IgD-negative memory B cell (primary cell): ENCODE results near the gene PACS1. TPM values are rescaled to one million over a fixed set of nuclear protein-coding genes. Genes with fewer than 3 reads are reported as not detected.
A peak's percentile ranks its signal among the peaks of the same experiment; 100 is the strongest.
"Not testable (repeated sequence)": the region's sequence is repeated elsewhere in the genome, so short reads cannot be mapped to it uniquely, and the experiment has no call there.

ENCODE experiments used
- H3K27ac Mint-ChIP-seq, 3 donors: one replicate each; pipeline ENCODE4 v1.8.0; 2020 to 2022; ENCODE audit warnings: mild to moderate bottlenecking in 3 of 3, mixed read lengths in 3 of 3, moderate library complexity in 1 of 3
- H3K27me3 Mint-ChIP-seq: one replicate; pipeline ENCODE4 v1.8.0; 2021; ENCODE audit warnings: mixed read lengths
- H3K36me3 Mint-ChIP-seq: one replicate; pipeline ENCODE4 v1.8.0; 2020; ENCODE audit warnings: mild to moderate bottlenecking, mixed read lengths
- H3K4me1 Mint-ChIP-seq, 3 donors: one replicate each; pipeline ENCODE4 v1.8.0; 2020 to 2022; ENCODE audit warnings: mixed read lengths in 3 of 3, mild to moderate bottlenecking in 1 of 3
- H3K4me3 Mint-ChIP-seq, 4 donors: one replicate each; pipeline ENCODE4 v1.8.0; 2020 to 2022; ENCODE audit warnings: mild to moderate bottlenecking in 4 of 4, mixed read lengths in 4 of 4, moderate library complexity in 3 of 4
- H3K9me3 Mint-ChIP-seq, 3 donors: one replicate each; pipeline ENCODE4 v1.8.0; 2020 to 2021; ENCODE audit warnings: mixed read lengths in 3 of 3, mild to moderate bottlenecking in 1 of 3
- polyA plus RNA-seq: library from polyadenylated mRNA; unstranded; fragments of 300-500 nt; fragmentation: Illumina TruSeq; gene quantifications from one replicate; pipeline ENCODE4 v1.2.3, GENCODE V29; 2021

Gene PACS1
- polyA plus RNA-seq, 1 donor from 2014 or later = 72.9 TPM

DNA sequence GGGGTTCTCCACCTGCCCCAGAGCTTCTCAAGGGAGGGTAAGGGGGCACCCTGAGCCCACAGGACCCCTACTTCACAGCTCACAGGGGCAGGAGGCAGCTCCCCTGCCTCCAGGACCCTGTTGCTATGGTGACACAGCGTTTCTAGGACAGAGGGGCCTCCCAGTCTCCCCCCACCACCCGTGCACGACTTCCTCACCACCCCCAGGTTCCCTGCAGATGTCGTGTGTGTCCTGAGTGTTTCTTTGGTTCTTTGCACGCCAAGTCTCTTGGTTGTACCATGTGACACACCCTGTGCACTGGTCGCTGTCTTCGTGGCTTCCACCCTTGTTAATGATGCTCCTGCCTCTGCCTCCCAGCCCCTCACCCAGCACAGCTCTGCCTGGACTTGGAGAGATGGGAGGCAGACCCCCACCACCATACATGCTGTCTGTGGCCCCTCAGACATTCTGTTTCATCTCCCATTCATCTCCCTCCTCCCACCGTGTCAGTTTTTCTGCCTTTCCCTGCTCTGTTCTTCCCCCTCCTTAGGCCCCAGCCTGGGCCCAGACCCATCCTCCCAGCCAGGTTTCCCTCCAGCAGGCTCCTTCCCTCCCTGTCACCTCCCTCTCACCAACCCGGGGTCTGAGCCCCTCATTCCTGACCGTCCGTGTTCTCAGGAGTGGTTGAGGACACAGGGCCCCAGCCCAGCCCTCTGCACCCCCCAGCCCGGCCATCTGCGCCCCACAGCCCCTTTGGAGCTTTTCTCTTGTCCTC, 173.9 kb downstream of the PACS1 start:
- H3K27me3 Mint-ChIP-seq = no peaks in the 10 kb centered on the region
- peak overlapping the region in 1 of 3 donors; percentile 21 for H3K27ac Mint-ChIP-seq
- no peaks in the 10 kb centered on the region for H3K36me3 Mint-ChIP-seq
- peaks cover 0 to 9% (median 1%) of the 10 kb centered on the region in 3 donors for H3K4me1 Mint-ChIP-seq
- H3K9me3 Mint-ChIP-seq = no peaks in the 10 kb centered on the region
- H3K4me3 Mint-ChIP-seq = no peak overlapping the region

DNA sequence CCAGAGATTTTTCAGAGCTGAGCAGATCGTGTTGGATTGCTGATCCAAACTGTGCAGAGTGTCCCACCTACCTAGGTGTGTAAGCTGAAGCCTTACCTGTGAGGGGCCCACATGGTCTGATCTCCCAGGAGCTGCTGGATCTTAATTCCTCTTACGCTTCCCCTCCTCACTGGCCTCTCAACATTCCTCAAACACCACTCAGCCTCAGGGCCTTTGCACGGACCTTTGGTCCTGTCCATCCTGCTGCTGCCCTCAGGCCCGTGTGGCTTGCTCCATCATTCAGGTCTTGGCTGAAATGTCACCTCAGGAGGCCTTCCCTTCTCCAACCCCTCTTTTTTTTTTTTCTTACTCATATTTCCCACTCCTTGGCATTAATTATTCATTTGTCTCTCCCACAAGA, 177.2 kb downstream of the PACS1 start:
- no peaks in the 10 kb centered on the region for H3K9me3 Mint-ChIP-seq
- H3K4me1 Mint-ChIP-seq = peaks cover 2 to 9% (median 3%) of the 10 kb centered on the region in 3 donors
- no peaks in the 10 kb centered on the region for H3K36me3 Mint-ChIP-seq
- peak overlapping the region in 1 of 4 donors; percentile 58 for H3K4me3 Mint-ChIP-seq
- peak overlapping the region in 2 of 3 donors; percentile 22 to 58 for H3K27ac Mint-ChIP-seq
- H3K27me3 Mint-ChIP-seq = no peaks in the 10 kb centered on the region

DNA sequence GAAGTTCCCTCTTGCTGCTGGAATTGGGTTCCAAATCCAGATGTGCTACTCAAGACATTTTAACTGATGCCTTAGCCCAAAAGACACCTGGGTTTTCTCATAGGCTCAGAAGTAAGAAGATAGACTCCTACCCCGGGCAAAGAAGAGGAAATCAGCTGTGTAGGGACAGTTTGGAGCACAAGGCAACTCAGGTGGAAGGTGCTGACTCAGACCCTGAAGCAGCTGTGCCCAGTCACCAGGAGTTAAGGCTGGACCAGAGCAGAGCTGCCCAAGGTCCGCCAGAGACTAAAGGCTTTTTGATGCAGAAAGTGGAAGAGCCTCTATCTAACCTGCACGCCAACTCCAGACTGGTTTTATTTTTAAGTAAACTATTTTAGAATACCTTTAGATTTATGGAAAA, 177.7 kb downstream of the PACS1 start:
- peaks cover 2 to 9% (median 3%) of the 10 kb centered on the region in 3 donors for H3K4me1 Mint-ChIP-seq
- peak overlapping the region in 1 of 3 donors; percentile 58 for H3K27ac Mint-ChIP-seq
- peak overlapping the region in 1 of 4 donors; percentile 58 for H3K4me3 Mint-ChIP-seq
- no peaks in the 10 kb centered on the region for H3K36me3 Mint-ChIP-seq
- H3K27me3 Mint-ChIP-seq = no peaks in the 10 kb centered on the region
- H3K9me3 Mint-ChIP-seq = no peaks in the 10 kb centered on the region

DNA sequence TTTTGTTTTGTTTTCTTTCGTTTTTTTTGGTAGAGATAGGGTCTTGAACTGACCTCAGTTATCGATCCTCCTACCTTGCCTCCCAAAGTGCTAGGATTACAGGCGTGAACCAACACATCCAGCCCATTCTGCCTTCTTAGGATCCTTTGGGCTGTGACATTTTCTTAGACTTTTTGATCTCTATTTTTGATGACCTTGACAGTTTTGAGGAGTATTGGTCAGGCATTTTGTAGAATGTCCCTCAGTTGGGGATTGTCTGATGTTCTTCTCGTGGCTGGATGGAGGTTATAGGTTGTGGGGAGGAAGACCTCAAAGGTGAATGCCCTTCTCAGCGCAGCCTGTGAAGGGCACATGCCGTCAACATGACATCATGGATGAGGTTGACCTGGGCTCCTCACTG, 178.8 kb downstream of the PACS1 start:
- Mint-ChIP-seq H3K27me3 (no peaks in the 10 kb centered on the region), H3K9me3 (no peaks in the 10 kb centered on the region), H3K36me3 (no peaks in the 10 kb centered on the region), H3K27ac (peak overlapping the region in 1 of 3 donors; percentile 74), H3K4me3 (peak overlapping the region in 1 of 4 donors; percentile 31), H3K4me1 (peaks cover 3 to 9% (median 5%) of the 10 kb centered on the region in 3 donors)

DNA sequence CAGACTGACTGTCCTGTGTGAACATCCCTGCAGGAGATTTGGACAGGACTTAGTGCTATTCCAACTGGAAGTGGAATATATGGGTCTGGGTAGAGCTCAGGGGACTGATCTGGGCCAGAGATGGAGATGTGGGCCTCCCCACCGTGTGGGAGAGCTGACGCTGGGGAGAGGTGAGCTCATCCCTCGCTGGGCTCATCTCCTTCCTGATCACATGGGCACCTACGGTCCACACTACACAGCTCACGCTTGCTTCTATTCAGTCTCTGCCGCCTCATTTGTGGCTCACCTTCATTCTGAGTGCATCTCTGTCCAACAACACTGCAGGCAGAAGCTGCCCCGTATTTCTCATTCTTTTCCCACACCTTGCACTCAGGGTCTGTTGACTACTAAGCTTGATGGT, 181.7 kb downstream of the PACS1 start:
- H3K9me3 Mint-ChIP-seq = no peaks in the 10 kb centered on the region

DNA sequence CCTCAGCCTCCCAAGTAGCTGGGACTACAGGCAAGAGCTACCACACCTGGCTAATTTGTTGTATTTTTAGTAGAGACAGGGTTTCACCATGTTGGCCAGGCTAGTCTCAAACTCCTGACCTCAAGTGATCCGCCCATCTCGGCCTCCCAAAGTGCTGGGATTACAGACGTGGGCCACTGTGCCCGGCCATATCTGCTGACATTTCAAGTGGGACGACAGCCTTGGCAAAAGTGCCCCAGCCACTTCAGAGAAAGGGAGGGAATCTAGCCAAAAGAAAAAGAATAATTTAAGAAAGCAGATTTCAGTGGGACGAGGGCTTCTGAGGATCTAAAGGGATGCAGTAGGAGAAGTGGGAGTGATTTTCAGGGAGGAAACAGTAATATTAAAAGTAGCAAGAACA, 183.0 kb downstream of the PACS1 start:
- H3K4me3 Mint-ChIP-seq = peak overlapping the region in 1 of 4 donors; percentile 57
- H3K9me3 Mint-ChIP-seq = not testable (repeated sequence)

More for the DNA sequence above, 181.7 kb downstream of the PACS1 start:
- peak overlapping the region in 1 of 4 donors; percentile 77 for H3K4me3 Mint-ChIP-seq
- H3K27me3 Mint-ChIP-seq = no peaks in the 10 kb centered on the region
- H3K36me3 Mint-ChIP-seq = no peaks in the 10 kb centered on the region
- H3K4me1 Mint-ChIP-seq = peaks cover 9 to 11% (median 11%) of the 10 kb centered on the region in 3 donors
- peak overlapping the region in 2 of 3 donors; percentile 63 to 73 for H3K27ac Mint-ChIP-seq

DNA sequence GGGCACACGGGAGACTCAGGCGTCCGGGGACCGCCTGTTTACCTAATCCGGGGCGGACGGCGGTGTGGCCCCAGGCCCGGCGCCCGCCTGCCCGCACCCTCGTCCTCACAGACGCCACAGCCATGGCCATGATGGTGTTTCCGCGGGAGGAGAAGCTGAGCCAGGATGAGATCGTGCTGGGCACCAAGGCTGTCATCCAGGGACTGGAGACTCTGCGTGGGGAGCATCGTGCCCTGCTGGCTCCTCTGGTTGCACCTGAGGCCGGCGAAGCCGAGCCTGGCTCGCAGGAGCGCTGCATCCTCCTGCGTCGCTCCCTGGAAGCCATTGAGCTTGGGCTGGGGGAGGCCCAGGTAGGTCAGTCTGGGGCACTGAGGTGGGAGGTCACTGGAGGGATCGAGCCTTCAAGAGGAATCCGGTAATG, 188.4 kb downstream of the PACS1 start:
- Mint-ChIP-seq H3K27me3 (no peaks in the 10 kb centered on the region), H3K9me3 (no peaks in the 10 kb centered on the region), H3K36me3 (no peaks in the 10 kb centered on the region), H3K27ac (peak overlapping the region; percentile 82 to 95 (median 86)), H3K4me1 (peaks cover 12 to 18% (median 13%) of the 10 kb centered on the region in 3 donors), H3K4me3 (peak overlapping the region; percentile 95 to 96 (median 95))

More for the DNA sequence above, 183.0 kb downstream of the PACS1 start:
- H3K27me3 Mint-ChIP-seq, H3K36me3 Mint-ChIP-seq: not testable (repeated sequence)
- Mint-ChIP-seq H3K4me1 (peaks cover 5 to 14% (median 11%) of the 10 kb centered on the region in 3 donors), H3K27ac (peak overlapping the region; percentile 59 to 85 (median 68))

DNA sequence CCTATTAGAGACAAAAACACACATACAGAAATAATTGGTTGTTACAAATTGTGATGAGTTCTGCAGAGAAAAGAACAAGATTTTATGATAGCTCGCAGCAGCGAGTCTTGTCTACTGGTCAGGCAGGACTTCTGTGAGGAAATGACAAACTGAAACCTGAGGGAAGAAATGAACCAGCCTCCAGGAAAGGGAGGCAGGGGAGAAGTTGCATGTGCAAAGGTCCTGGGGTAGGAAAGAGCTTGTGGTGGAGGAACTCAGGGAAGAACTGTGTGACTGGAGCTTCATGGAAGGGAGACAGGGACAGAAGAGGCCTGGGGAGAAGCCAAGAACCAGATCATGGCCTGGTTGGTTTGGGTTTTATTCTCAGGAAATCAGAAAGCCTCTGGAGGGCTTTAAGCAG, 189.2 kb downstream of the PACS1 start:
- Mint-ChIP-seq H3K27me3 (no peaks in the 10 kb centered on the region), H3K4me1 (peaks cover 12 to 18% (median 13%) of the 10 kb centered on the region in 3 donors), H3K4me3 (peak overlapping the region in 2 of 4 donors; percentile 76 to 95), H3K9me3 (no peaks in the 10 kb centered on the region), H3K36me3 (no peaks in the 10 kb centered on the region), H3K27ac (peak overlapping the region in 2 of 3 donors; percentile 89 to 95)

DNA sequence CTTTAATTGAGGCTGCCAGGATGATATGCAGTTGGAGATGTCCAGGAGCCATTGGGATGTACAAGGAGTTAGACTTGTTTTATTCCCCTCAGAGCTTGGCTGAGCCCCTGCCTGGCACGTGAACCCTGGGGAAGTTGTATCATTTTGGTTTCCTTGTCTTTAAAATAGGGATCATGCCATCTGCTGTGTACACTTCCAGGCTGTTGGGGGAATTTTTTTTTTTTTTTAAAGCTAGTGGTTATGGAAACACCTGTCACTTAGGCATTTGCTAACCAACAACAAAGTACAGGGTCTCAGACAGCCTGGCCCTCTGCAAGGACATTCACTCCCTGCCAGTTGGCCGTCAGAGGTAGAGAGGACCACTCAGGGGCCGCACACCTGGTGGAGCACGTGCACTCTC, 189.9 kb downstream of the PACS1 start:
- Mint-ChIP-seq H3K4me3 (peak overlapping the region in 2 of 4 donors; percentile 20 to 95), H3K36me3 (no peaks in the 10 kb centered on the region), H3K4me1 (peaks cover 12 to 20% (median 13%) of the 10 kb centered on the region in 3 donors), H3K27ac (peak overlapping the region in 2 of 3 donors; percentile 89 to 95), H3K9me3 (no peaks in the 10 kb centered on the region), H3K27me3 (no peaks in the 10 kb centered on the region)

DNA sequence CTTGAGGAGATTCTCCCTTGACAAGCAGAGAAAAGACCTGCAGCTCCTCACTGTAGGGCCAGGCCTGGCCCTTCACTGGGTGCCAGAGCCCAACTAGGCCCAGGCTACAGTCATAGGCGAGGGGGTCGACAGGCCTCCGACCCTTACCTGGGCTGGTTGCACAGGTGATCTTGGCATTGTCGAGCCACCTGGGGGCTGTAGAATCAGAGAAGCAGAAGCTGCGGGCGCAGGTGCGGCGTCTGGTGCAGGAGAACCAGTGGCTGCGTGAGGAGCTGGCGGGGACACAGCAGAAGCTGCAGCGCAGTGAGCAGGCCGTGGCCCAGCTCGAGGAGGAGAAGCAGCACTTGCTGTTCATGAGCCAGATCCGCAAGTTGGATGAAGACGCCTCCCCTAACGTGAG, 191.5 kb downstream of the PACS1 start:
- Mint-ChIP-seq H3K36me3 (no peaks in the 10 kb centered on the region), H3K27me3 (no peaks in the 10 kb centered on the region), H3K27ac (peak overlapping the region in 2 of 3 donors; percentile 9 to 80), H3K9me3 (no peaks in the 10 kb centered on the region), H3K4me3 (peak overlapping the region in 1 of 4 donors; percentile 29), H3K4me1 (peaks cover 10 to 17% (median 12%) of the 10 kb centered on the region in 3 donors)

DNA sequence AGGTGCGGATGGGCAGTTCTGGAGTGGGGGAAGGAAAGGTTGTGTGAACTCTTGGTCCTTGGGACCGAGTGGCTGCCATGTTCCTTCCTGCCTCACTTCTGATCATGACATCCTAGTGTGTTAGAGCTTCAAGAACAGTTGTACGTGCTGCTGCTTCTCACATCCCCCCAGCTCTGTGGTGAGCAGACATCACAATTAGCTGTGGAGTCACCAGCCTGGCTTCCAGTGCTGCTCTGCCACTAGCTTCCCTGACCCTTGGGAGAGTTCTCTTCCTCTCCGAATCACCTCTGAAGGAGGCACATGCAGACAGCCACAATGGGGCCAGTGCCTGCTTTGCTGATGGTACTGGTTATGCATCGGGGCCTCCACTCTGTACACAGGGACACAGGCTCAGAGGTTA, 192.1 kb downstream of the PACS1 start:
- peak overlapping the region in 1 of 3 donors; percentile 80 for H3K27ac Mint-ChIP-seq
- H3K4me3 Mint-ChIP-seq = peak overlapping the region in 2 of 4 donors; percentile 30 to 62
- no peaks in the 10 kb centered on the region for H3K36me3 Mint-ChIP-seq
- H3K9me3 Mint-ChIP-seq = no peaks in the 10 kb centered on the region
- no peaks in the 10 kb centered on the region for H3K27me3 Mint-ChIP-seq
- peaks cover 7 to 14% (median 8%) of the 10 kb centered on the region in 3 donors for H3K4me1 Mint-ChIP-seq

DNA sequence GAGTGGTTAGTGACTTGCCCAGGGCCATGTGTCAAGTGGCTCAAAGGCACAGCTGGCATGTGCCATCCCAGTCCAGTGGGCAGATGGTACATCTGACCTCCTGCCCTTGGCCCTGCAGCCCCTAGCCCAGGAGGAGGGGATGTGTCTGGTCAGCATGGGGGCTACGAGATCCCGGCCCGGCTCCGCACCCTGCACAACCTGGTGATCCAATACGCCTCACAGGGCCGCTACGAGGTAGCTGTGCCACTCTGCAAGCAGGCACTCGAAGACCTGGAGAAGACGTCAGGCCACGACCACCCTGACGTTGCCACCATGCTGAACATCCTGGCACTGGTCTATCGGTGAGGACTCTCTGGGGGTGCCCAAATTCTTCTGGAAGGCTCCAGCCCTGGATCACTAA, 192.6 kb downstream of the PACS1 start:
- H3K4me1 Mint-ChIP-seq = peaks cover 7 to 16% (median 10%) of the 10 kb centered on the region in 3 donors
- H3K27ac Mint-ChIP-seq = peak overlapping the region in 1 of 3 donors; percentile 56
- H3K9me3 Mint-ChIP-seq = no peaks in the 10 kb centered on the region
- no peaks in the 10 kb centered on the region for H3K36me3 Mint-ChIP-seq
- peak overlapping the region in 1 of 4 donors; percentile 62 for H3K4me3 Mint-ChIP-seq
- H3K27me3 Mint-ChIP-seq = no peaks in the 10 kb centered on the region

DNA sequence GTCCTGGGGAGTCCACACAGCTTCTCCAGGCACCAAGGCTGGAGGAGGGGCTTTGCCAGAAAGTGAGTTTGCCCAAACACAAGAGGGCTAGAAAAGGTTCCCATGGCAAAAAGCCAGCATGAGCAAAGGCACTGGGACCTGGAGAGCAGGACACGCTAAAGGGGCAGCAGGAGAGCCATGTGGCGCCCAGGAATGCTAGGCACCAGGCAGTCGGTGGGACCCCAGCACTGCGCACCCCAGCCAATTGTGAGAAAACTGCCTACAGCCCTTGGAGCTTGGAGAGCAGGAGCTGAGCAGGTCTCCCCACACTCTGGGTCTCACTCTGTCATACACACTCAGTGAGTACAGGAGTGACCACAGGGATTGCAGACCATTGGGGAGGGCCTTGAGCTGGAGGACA, 193.2 kb downstream of the PACS1 start:
- H3K27ac Mint-ChIP-seq = peak overlapping the region in 1 of 3 donors; percentile 56
- H3K27me3 Mint-ChIP-seq = no peaks in the 10 kb centered on the region
- H3K4me3 Mint-ChIP-seq = peak overlapping the region in 1 of 4 donors; percentile 62
- H3K36me3 Mint-ChIP-seq = no peaks in the 10 kb centered on the region
- H3K9me3 Mint-ChIP-seq = no peaks in the 10 kb centered on the region
- peaks cover 10 to 16% (median 13%) of the 10 kb centered on the region in 3 donors for H3K4me1 Mint-ChIP-seq

DNA sequence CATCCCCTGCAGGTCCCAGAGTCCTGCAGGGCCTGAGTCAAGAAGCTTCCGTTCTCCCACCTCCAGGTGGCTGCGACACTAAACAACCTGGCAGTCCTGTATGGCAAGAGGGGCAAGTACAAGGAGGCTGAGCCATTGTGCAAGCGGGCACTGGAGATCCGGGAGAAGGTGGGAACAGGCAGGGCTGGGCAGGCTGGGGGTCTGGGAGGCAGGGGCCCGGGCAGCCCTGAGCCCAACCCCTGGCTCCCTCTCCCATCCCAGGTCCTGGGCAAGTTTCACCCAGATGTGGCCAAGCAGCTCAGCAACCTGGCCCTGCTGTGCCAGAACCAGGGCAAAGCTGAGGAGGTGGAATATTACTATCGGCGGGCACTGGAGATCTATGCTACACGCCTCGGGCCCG, 193.7 kb downstream of the PACS1 start:
- Mint-ChIP-seq H3K36me3 (no peaks in the 10 kb centered on the region), H3K27ac (peak overlapping the region in 1 of 3 donors; percentile 37)

DNA sequence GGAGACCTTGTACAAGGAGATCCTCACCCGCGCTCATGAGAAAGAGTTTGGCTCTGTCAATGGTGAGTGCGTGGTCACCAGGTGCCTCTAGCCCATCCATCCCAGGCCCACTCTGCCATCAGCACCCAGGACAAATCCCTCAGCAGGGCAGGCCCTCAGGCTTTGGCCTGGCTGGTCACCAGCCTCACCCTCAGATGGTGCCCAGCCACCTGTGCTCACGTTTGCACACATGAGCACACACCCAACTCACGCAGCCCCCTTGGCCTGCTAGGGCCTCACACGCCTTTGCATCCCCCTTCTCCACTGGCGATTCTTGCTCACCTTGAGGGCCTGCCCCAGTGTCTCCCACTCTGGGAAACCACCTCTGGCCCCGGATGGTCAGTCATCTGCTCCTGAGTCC, 194.3 kb downstream of the PACS1 start:
- Mint-ChIP-seq H3K9me3 (no peaks in the 10 kb centered on the region), H3K27ac (peak overlapping the region in 2 of 3 donors; percentile 37 to 81), H3K27me3 (no peaks in the 10 kb centered on the region)

More for the DNA sequence above, 193.7 kb downstream of the PACS1 start:
- peaks cover 13 to 16% (median 15%) of the 10 kb centered on the region in 3 donors for H3K4me1 Mint-ChIP-seq
- peak overlapping the region in 1 of 4 donors; percentile 34 for H3K4me3 Mint-ChIP-seq
- no peaks in the 10 kb centered on the region for H3K27me3 Mint-ChIP-seq
- H3K9me3 Mint-ChIP-seq = no peaks in the 10 kb centered on the region

More for the DNA sequence above, 194.3 kb downstream of the PACS1 start:
- peaks cover 9 to 15% (median 14%) of the 10 kb centered on the region in 3 donors for H3K4me1 Mint-ChIP-seq
- no peaks in the 10 kb centered on the region for H3K36me3 Mint-ChIP-seq
- H3K4me3 Mint-ChIP-seq = peak overlapping the region in 1 of 4 donors; percentile 34
